Left colon (tissue), 2 donors: ENCODE data around the gene IKZF4. TPM values are rescaled to one million over a fixed set of nuclear protein-coding genes. Genes with fewer than 3 reads are reported as not detected.
"Not testable (repeated sequence)": the region's sequence is repeated elsewhere in the genome, so short reads cannot be mapped to it uniquely, and the experiment has no call there.

Source experiments
- ATAC-seq: fragments of 200-7000 bp; cut with Tn5 transposase; one replicate; pipeline ENCODE4 v1.9.1; 2020; ENCODE audit warnings: mild to moderate bottlenecking, moderate library complexity
- DNase-seq, 2 donors: peaks; one replicate each; pipeline ENCODE4 v3.0.0-alpha.2; 2020
- intact Hi-C, 2 donors: fragments of 100-400 bp; cut with DNase I in 1 of 2; cut with micrococcal nuclease in 1 of 2; formaldehyde crosslinking; loops; one replicate each; pipeline versions ENCODE4 v1.11.2 to v1.14.0; 2022; cut with DNase I, micrococcal nuclease
- long read RNA-seq: library from polyadenylated mRNA; unstranded; transcript quantifications from one replicate; pipeline ENCODE4 v2.0.0, GENCODE V29; 2021
- total RNA-seq, 2 donors: library from RNA; stranded (reverse); fragmentation: NEBNext Ultra II Directional; extraction: Animal tissue kit (Norgen Biotek cat#: 25700); gene quantifications; one replicate each; pipeline ENCODE4 v1.2.1, GENCODE V29; 2021
- donor health status: DM: no; HTN: no; CAD: no.
- donor health status: DM: yes; HTN: yes; CAD: no.

Gene IKZF4
- total RNA-seq: 1 to 10 TPM; 3.9 to 5.0 TPM
- long read RNA-seq, partial matches to known transcripts: 0 of 2 reads
- long read RNA-seq, other reads (novel, unspliced or antisense): 2 of 2 reads

DNA sequence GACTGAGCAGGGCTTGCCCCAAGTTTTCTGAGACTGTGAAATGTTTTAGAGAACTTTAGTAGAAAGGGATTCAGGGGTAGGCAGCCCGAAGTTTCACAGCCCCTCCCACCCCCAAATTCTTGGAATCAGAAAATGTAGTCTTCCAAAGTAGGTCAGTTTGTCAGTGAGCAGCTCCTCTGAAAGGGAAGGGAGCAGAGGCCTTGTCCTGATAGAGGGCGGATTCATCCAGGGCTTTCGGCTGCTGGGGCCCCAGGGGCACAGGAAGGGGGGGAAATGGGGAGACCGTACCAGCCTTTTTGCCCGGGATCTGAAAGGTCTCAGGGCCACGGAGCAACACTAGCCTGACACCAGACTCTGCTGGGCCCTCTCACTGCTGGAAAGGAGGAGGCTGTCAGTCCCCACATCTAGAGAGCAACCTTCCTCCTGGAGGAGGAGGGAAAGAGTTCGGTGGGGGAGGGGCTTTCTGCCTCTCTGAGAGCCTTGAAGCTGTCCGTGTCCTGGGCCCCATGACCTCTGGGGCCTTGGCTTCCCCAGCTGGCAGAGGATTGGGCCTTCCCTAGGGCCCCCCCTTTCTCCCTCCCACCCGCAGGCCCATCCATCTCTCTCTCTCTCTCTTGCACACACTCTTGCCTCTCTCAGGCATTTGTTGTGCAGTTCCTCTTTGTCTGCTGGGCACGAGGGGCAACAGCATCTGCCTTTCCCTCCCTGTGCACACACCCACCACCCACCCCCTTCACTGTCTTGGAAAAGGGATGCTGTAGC is at the start of gene IKZF4:
Gene IKZF4, plus strand, starts transcription at position 621 of the 762 bp plus-strand sequence. CDS start 451 bp downstream, outside the sequence.
- intact Hi-C loops: no loop called here

DNA sequence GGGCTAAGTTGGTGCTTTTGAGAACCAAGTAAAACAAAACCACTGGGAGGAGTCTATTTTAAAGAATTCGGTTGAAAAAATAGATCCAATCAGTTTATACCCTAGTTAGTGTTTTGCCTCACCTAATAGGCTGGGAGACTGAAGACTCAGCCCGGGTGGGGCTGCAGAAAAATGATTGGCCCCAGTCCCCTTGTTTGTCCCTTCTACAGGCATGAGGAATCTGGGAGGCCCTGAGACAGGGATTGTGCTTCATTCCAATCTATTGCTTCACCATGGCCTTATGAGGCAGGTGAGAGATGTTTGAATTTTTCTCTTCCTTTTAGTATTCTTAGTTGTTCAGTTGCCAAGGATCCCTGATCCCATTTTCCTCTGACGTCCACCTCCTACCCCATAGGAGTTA is 48.8 kb upstream of the IKZF4 start:
- ATAC-seq (no peak), DNase-seq (no peak)
- intact Hi-C loops: loop anchor here in 1 of 2 donors (5.0 kb wide), 1 partner anchor 40 kb away; the partner anchor contains the start of gene DGKA

More for the DNA sequence above, at the start of gene IKZF4:
- ATAC-seq (peak; percentile 19), DNase-seq (peak; percentile 50 to 53)

DNA sequence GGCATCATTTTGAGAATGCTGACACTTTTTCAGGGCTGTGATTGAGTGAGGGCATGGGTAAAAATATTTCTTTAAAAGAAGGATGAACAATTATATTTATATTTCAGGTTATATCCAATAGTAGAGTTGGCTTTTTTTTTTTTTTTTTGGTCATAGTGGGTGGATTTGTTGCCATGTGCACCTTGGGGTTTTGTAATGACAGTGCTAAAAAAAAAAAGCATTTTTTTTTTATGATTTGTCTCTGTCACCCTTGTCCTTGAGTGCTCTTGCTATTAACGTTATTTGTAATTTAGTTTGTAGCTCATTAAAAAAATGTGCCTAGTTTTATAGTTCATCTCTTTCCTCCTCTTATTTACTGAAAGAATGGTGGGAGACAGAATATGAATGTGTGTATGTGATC is 48.4 kb upstream of the IKZF4 start:
- DNase-seq: no peak
- intact Hi-C loops: loop anchor here in 1 of 2 donors (5.0 kb wide), 1 partner anchor 40 kb away; the partner anchor contains the start of gene DGKA
- ATAC-seq: no peak

DNA sequence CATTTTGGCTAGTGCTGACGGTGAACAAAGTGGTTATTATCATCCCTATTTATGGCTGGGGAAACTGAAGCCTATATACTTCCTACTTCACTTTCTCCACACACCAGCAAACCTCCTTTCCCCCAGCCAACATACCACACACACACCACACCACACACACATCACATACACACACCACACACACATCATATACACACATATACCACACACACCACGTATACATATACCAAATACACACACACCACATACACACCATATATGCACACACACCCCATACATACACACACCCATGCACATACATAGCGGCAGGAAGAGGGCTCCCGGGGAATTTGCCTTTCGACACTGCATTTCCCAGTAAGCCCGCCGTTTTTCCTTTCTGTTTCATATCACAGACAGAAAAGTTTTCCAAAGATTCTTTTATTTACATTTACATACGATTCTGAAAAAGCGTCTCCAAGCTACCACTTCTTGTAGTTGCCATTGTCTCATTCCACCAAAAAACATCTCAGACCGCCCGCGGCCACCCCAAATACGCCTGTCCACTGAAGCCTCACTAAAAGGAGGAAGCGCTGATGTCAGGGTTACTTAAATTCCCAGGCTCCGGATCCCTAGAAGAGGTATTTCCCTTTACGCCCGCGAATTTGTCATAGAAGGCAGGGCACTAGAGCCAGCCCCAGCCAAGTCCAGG is 47.8 kb upstream of the IKZF4 start:
- DNase-seq: peak in 1 of 2 donors; percentile 35
- intact Hi-C loops: loop anchor here in 1 of 2 donors (5.0 kb wide), 1 partner anchor 41 kb away; the partner anchor contains the start of gene DGKA
- peak; percentile 25 for ATAC-seq

DNA sequence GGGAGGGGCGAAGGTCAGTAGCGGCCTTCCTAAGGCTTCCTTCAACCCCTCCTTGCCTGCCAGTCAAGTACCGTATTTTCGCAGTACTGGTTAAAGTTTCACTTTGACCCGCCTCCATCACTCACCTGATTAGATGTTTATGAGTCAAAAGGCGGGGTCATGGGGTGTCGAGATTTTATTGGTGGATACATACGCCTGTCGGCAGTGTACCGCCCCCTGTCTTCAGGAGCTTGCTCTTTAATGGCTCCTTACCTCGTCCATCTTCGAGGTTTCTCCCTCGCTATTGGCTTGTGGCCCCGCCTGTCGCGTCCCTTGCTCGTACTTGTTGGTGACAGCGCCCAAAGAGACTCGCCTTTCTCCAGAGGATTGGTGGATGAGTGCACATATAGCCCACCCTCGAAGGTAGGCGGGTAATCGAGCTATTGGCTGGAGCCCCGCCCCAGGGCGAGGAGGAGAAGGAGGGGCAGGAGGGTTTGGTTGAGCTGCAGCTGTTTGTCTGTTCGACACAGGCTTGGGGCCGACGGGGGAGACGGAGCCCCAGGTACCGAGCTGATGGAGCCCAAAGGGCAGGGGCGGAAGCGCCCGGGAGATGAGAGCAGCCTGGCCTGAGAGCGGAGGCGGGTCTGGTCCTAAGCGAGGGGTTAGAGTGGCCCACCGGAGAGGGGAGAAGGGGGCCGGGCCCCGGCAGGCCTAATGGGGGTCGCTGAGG is 47.1 kb upstream of the IKZF4 start, which contains the start of gene RAB5B:
Gene RAB5B, plus strand, starts transcription at position 480 of the 709 bp plus-strand sequence. CDS start 12,883 bp downstream, outside the sequence.
- DNase-seq (peak; percentile 97 to 100), ATAC-seq (peak; percentile 84)
- intact Hi-C loops: loop anchor here in 1 of 2 donors (5.0 kb wide), 1 partner anchor 41 kb away; the partner anchor contains the start of gene DGKA

DNA sequence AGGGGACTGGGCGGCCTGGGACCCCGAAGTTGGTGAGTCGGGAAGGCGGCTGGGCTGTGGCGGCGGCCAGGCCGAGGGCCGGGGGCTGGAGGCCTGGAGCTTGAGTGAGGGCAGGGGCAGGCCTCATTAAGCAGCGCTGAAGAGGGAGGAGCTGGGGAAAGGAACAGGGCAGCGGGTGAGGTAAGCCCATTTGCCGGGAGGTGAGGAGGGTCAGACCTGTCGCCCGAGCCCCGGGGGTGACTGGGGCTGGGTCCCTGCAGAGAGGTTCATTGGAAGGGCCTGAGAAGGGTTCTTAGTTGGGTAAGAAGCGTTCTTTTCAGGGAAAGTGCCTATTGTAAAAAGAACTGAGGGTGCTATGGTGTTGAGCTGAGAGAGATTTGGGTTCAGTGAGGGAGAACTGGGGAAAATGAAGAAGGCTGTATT is 46.5 kb upstream of the IKZF4 start:
- ATAC-seq (peak; percentile 57), DNase-seq (peak; percentile 66)
- intact Hi-C loops: loop anchor here in 1 of 2 donors (5.0 kb wide), 1 partner anchor 42 kb away; the partner anchor contains the start of gene DGKA

DNA sequence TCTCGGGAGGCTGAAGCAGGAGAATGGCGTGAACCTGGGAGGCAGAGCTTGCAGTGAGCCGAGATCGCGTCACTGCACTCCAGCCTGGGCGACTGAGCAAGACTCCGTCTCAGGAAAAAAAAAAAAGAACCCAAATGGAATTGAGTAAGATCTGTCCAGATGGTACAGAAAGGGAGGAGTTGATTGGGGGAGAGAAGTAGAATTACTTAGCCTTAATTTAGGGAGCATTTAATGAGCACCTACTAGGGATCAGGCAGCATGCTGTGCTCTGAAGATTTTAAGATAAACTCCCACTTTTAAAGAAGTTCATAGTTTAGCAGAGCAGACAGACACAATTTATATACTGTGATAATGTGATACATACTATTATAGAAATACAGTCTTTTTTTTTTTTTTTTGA is 42.5 kb upstream of the IKZF4 start:
- ATAC-seq (no peak), DNase-seq (no peak)
- intact Hi-C loops: no loop called here

DNA sequence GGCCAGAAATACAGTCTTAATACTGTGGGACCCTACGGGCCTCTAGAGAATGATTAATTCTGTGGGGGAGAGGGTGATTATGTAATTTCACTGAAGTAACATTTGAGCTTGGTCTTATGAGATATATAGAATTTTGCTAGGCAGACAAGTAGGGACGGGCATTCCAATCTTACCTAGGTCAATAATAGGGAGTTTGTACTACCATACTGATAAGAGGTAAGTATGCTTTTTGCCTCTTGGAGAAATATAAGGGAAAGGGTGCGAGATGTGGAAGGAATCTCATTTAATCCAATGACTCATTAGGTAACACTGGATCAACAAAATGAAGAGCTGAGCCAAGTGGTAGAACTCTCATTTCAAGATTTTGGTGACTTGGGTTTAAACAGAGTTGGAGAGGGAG is 41.8 kb upstream of the IKZF4 start:
- ATAC-seq (no peak), DNase-seq (no peak)
- intact Hi-C loops: no loop called here

DNA sequence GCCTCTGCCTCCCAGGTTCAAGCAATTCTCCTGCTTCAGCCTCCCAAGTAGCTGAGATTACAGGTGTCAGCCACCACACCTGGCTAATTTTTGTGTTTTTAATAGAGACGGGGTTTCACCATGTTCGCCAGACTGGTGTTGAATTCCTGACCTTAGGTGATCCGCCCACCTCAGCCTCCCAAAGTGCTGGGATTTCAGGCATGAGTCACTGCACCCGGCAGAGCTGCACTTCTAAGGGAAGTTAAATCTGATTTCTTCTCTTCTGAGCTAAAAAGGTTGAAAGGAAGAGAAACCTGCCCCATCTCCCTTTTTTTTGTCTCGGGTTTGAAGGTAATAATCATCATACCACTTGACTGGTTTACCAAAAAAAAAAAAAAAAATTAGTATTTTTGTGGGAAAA is 39.0 kb upstream of the IKZF4 start:
- intact Hi-C loops, DNase-seq, ATAC-seq: not testable (repeated sequence)

DNA sequence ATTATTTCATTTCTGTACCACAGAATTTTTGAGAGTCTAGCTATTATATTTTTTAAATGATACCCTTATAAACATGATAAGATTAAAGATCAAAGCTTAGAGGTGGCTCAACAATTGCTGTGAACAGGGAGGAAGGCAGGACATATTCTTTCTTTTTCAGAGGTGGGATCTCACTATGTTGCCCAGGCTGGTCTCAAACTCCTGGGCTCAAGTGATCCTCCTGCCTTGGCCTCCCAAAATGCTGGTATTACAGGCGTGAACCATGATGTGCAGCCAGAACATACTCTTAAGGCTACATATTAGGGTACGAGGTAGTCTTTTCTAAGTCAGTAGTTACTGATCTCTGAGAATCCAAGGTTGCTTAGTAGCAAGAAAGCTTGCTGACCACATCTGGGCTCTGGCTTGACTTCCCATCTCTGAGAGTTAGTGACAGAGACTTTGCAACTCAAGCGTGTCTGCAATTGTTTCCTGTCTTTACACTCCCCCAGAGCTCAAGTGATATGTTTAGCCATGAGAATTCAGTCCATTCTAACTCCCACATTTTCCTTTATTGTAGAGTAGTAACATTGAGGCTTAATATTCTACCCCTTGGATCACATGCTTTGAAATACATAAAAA is 38.4 kb upstream of the IKZF4 start:
- no peak for ATAC-seq

DNA sequence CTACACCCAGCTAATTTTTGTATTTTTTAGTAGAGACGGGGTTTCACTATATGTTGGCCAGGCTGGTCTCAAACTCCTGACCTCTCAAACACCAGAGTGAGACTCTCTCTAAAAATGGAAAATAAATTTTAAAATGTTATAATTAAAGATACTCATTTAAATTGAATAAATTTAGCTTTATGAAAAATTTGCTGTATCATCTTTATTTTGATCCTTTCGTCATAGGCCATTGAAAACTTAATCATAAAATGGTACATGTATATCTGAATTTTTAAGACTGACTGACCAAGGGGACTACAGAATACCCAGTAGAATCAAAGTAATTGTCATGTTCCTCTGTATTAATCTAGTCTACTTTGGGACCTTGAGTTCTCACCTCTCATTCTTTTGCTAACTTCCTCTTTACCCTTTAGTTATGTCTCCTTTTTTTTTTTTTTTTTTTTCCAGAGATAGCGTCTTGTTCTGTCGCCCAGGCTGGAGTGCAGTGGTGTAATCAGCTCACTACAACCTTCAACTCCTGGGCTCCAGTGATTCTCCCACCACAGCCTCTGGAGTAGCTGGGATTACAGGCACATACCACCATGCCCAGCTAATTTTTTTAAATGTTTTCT is 37.5 kb upstream of the IKZF4 start:
- intact Hi-C loops: no loop called here
- ATAC-seq: no peak
- no peak for DNase-seq

More for the DNA sequence above, 38.4 kb upstream of the IKZF4 start:
- no peak for DNase-seq
- intact Hi-C loops: no loop called here

DNA sequence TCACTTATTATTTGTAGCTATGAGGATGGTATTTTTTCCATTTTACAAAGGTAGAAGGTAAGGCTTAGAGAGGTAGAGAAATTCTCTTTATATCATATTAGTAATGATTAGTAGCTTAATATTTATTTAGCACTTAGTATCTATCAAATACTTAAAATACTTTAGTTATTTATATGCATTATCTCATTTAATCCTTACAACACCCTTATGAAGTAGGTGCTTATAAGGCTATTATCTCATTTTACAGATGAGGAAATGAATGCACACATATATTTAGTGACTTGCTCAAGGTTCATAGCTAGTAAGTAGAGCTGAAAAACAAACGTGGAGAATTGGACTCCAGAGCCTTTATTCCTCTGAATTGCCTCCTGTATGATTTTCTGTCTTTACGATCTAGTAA is 36.0 kb upstream of the IKZF4 start:
- intact Hi-C loops: no loop called here
- DNase-seq (no peak), ATAC-seq (no peak)

DNA sequence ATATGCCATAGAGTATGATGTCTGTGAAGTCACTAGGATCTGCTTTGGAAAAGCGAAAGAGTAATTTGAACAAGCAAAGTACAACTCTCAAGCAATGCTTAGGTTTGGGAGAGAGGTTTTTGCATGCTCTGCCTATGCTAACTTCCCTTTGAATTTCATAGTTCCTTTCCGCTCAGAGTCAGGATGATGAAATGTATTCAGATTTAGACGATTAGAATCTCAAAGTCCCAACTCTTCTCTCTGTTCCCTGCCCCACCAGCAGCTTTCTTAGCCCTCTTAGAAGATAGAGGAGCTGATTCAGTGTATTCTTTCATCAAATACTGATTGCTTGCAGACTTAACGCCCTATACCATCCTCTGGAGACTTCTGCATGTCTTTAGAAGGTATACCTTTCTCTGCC is 35.5 kb upstream of the IKZF4 start:
- ATAC-seq (no peak), DNase-seq (no peak)
- intact Hi-C loops: no loop called here

DNA sequence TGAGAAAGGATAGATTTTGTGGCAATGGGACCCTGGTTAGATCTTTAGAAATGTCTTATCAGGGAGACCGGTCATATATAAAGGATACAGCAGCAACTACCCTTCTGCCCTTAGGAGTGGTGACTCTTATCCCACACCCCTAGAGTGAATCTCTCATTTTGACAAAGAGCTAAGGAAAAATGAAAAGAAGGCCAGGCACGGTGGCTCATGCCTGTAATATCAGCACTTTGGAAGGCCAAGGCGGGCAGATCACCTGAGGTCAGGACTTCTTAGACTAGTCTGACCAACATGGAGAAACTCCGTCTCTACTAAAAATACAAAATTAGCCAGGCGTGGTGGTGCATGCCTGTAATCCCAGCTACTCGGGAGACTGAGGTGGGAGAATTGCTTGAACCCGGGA is 34.9 kb upstream of the IKZF4 start:
- ATAC-seq, intact Hi-C loops, DNase-seq: not testable (repeated sequence)

DNA sequence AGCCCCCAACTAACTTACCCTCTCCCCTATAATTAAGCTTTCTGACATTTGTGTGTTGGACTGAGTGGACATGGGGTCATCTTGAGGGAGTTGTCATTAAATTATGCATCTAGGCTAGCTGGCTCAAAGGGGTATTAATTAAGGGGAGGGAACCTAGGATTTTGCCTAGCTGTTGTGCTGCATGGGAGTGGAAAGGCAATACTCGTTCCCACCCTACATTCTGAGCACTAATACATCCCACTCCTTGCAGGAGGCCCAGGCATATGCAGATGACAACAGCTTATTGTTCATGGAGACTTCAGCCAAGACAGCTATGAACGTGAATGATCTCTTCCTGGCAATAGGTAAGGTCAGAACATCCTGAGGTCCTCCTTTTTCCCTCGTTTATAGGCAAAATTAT is 29.7 kb upstream of the IKZF4 start:
- intact Hi-C loops: no loop called here

DNA sequence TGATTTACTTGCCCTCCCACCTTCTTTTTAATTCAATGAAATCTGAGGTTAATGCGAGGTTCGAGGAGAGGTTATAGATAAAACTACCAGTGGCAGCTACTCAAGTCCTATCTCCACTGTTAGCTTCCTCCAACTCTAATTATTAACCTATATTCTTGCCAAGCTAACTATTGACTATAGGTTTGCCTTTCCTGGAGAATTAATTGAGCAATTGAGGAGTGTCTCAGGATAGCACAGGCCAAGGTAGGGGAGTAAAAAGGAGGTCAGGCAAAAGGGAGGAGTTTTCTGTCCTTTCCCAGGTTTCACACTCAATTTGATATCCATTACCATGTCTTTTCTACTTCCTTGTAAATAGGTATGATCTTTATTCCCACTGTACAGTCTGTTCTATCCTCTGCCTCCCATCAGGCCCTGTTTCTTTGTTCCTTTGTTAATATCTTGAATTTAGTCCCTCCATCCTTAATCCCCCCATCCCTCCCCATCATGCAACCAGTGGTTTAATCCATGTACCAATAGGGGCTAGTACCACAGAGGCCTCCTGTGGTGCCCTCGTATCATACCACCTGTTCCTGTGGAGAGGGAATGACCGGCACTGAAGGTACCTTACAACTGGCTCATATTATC is 27.5 kb upstream of the IKZF4 start:
- DNase-seq (no peak), ATAC-seq (no peak)
- intact Hi-C loops: no loop called here

More for the DNA sequence above, 29.7 kb upstream of the IKZF4 start:
- no peak for DNase-seq
- no peak for ATAC-seq

DNA sequence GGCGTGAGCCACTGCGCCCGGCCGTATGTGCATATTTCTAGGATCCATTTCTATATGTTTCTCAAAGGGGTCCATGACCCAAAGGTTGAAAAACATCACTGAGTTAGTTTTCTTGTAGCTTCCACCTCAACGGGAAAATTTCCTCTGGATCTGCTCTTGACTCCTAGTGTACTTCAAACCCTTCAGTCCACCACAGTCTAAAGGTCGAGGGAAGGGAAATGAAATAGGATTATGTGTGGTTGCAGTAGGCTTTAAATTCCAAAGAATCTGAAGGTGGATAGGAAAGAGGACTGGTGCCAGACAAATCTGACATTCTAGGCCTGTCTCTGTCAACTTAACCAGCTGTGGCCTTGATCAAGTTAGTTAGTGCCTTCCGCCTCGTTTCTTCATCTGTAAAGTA is 25.5 kb upstream of the IKZF4 start:
- ATAC-seq (no peak), DNase-seq (no peak)
- intact Hi-C loops: loop anchor here in 1 of 2 donors (5.0 kb wide), 1 partner anchor 42 kb away; no protein-coding TSS in a partner anchor
